Prostate gland (tissue), 2 donors: ENCODE results near the gene SUN5.

Experiments
- POLR2A ChIP-seq: fragments of 450-650 bp; IDR thresholded peaks from one replicate; pipeline ENCODE4 v1.6.1; 2016; ENCODE audit warnings: antibody characterized with exemption, mild to moderate bottlenecking
- POLR2AphosphoS5 ChIP-seq: sonication (generic); formaldehyde crosslinking; IDR thresholded peaks from one replicate; pipeline ENCODE4 v1.6.1; 2017; ENCODE audit warnings: antibody characterized with exemption
- TF ChIP-seq, protein P1 (sequence below), 4 experiments: fragments of 200-600 bp in 2 of 4; fragments of 450-650 bp in 2 of 4; sonication (generic) in 2 of 4; IDR thresholded peaks; 1 replicate in 3 of 4; 2 replicates in 1 of 4; pipeline ENCODE4 v1.5.1; 2016 to 2019; ENCODE audit warnings: antibody characterized with exemption in 4 of 4, mild to moderate bottlenecking in 2 of 4, moderate library complexity in 2 of 4

DNA sequence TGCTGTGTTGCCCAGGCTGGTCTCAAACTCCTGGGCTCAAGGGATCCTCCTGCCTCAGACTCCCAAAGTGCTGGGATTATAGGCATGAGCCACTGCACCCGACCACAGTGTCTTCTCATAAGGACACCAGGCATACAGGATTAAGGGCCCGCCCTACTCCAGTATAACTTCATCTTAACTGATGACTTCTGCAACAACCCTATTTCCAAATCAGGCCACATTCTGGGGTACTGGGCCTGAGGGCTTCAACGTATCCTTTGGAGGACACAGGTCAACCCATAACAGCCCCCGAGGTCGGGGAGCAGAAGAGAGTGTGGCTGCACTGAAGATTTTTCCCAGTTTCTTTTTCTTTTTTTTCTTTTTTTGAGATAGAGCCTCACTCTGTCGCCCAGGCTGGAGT, 39.7 kb downstream of the SUN5 start:
- TF ChIP-seq, protein P1, sequence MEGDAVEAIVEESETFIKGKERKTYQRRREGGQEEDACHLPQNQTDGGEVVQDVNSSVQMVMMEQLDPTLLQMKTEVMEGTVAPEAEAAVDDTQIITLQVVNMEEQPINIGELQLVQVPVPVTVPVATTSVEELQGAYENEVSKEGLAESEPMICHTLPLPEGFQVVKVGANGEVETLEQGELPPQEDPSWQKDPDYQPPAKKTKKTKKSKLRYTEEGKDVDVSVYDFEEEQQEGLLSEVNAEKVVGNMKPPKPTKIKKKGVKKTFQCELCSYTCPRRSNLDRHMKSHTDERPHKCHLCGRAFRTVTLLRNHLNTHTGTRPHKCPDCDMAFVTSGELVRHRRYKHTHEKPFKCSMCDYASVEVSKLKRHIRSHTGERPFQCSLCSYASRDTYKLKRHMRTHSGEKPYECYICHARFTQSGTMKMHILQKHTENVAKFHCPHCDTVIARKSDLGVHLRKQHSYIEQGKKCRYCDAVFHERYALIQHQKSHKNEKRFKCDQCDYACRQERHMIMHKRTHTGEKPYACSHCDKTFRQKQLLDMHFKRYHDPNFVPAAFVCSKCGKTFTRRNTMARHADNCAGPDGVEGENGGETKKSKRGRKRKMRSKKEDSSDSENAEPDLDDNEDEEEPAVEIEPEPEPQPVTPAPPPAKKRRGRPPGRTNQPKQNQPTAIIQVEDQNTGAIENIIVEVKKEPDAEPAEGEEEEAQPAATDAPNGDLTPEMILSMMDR (IDR thresholded peaks at IDR 0.05) = no peak
- TF ChIP-seq POLR2AphosphoS5 (no peak), POLR2A (no peak)
